Panc1 (cell line): ENCODE data around the gene SUV39H1. TPM values are rescaled to one million over a fixed set of nuclear protein-coding genes. Genes with fewer than 3 reads are reported as not detected.

Experiments
- ATAC-seq: fragments of 200-7000 bp; cut with Tn5 transposase; 2 replicates; pipeline ENCODE4 v1.9.1; 2020; ENCODE audit warnings: mild to moderate bottlenecking, moderate library complexity
- BruUV-seq: library from RNA; stranded (reverse); fragments of 400-500 nt; replicated peaks from 2 replicates; lab custom pipeline; 2021; lab: Mats Ljungman, UMichigan
- CTCF ChIA-PET: fragments of 300-600 bp; sonication (Branson Sonifier 250); formaldehyde crosslinking; loops from one replicate; lab custom pipeline; 2022; ENCODE audit warnings: antibody characterized with exemption; lab: Charles Lee
- POLR2A ChIA-PET: fragments of 300-600 bp; sonication (Branson Sonifier 250); formaldehyde crosslinking; loops from one replicate; lab custom pipeline; 2022; ENCODE audit warnings: antibody characterized with exemption; lab: Charles Lee
- DNase-seq: peaks from one replicate; pipeline ENCODE4 v3.0.0-alpha.2; 2010; ENCODE audit warnings: low read depth, low spot score
- H3K27ac ChIP-seq: 2 replicates; pipeline ENCODE4 v1.5.1; 2011; ENCODE audit warnings: mild to moderate bottlenecking, low read length, inconsistent platforms
- H3K27me3 ChIP-seq: fragments of 200-500 bp; sonication (Bioruptor generic); 2 replicates; pipeline ENCODE4 v1.6.0; 2014; ENCODE audit warnings: low read length, inconsistent platforms; ENCODE audit not compliant: control insufficient read depth, insufficient read depth
- H3K36me3 ChIP-seq: fragments of 200-500 bp; sonication (Bioruptor generic); 2 replicates; pipeline ENCODE4 v1.5.1; 2014; ENCODE audit warnings: inconsistent platforms, mild to moderate bottlenecking, low read length, moderate library complexity; ENCODE audit not compliant: control insufficient read depth, insufficient read depth
- H3K4me1 ChIP-seq: 2 replicates; pipeline ENCODE4 v1.5.1; 2011; ENCODE audit warnings: inconsistent platforms, mild to moderate bottlenecking, low read length, moderate library complexity; ENCODE audit not compliant: control insufficient read depth, insufficient read depth
- H3K4me3 ChIP-seq, 2 experiments: 2 replicates each; pipeline ENCODE4 v1.5.1; 2011 to 2012; ENCODE audit warnings: low read depth in 2 of 2, low read length in 2 of 2, mild to moderate bottlenecking in 2 of 2, inconsistent platforms in 1 of 2, moderate library complexity in 1 of 2
- H3K9me3 ChIP-seq: fragments of 200-500 bp; sonication (Bioruptor generic); 2 replicates; pipeline ENCODE4 v1.5.1; 2014; ENCODE audit warnings: low read depth, mild to moderate bottlenecking, inconsistent platforms, low read length, moderate library complexity; ENCODE audit not compliant: control insufficient read depth, insufficient read depth
- POLR2AphosphoS5 ChIP-seq: IDR thresholded peaks from 2 replicates; pipeline ENCODE4 v1.6.1; 2012; ENCODE audit warnings: mild to moderate bottlenecking, low read depth, low read length, moderate library complexity
- SIN3A ChIP-seq: IDR thresholded peaks from 2 replicates; pipeline ENCODE4 v1.6.1; 2012; ENCODE audit warnings: low read depth, mild to moderate bottlenecking, low read length, moderate library complexity, borderline replicate concordance; ENCODE audit not compliant: insufficient read depth
- TCF7L2 ChIP-seq: IDR thresholded peaks from 2 replicates; pipeline ENCODE4 v1.6.1; 2011; ENCODE audit warnings: mild to moderate bottlenecking, low read depth, low read length, inconsistent platforms
- in situ Hi-C: cut with HindIII; loops from 2 replicates; pipeline ENCODE4 v1.10.0; 2016; ENCODE audit warnings: low sequenced_read_pairs, low pct_unique_long_range_greater_than_20kb
- intact Hi-C: fragments of 100-400 bp; cut with micrococcal nuclease; formaldehyde crosslinking; loops from one replicate; pipeline ENCODE4 v1.10.0; 2022; ENCODE audit not compliant: unreplicated experiment
- total RNA-seq: library from RNA; stranded (reverse); gene quantifications from one replicate; pipeline ENCODE4 v1.2.1, GENCODE V29; 2021; ENCODE audit not compliant: unreplicated experiment
- TF ChIP-seq, protein P1 (sequence below), 2 experiments: IDR thresholded peaks; 2 replicates each; pipeline ENCODE4 v1.6.1; 2011 to 2012; ENCODE audit warnings: low read depth in 2 of 2, control low read depth in 1 of 2, low read length in 1 of 2, mild to moderate bottlenecking in 1 of 2, moderate library complexity in 1 of 2; ENCODE audit not compliant: insufficient read depth in 1 of 2
- TF ChIP-seq, protein P2 (sequence below): fragments of 450-650 bp; IDR thresholded peaks from 2 replicates; pipeline ENCODE4 v1.5.1; 2017; ENCODE audit warnings: mild to moderate bottlenecking

SUV39H1 gene
- total RNA-seq, 1 experiment from 2014 or later: 25.6 TPM

DNA sequence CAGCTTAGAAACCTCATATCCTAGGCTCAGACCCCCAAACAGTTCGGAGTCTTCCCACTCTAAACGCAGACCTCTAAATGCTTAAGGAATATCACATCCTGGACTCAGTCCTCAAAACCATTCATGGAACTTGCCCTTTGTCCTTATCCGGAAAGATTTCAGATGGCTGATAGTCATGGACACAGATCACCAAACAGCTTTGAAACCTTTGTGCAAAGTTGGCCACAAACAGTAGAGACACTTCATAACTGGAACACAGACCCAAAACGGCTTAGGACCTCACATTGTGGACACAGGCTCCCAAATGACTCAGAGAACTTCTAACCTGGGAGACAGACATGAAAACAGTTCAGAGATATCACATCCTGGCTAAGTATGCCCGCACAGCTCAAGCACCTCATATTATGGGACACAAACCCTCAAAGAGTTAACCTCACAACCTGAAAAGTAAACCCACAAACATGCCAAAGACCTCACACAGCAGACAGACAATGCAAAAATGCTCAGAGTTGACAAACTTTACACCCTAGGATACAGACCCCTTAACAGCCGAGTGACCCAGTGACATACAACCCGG, 15.5 kb downstream of the SUV39H1 start:
- in situ Hi-C loops: no loop called here
- no peaks in the 10 kb centered on the region for H3K27me3 ChIP-seq
- ChIA-PET POLR2A (no interaction called here), CTCF (no interaction called here)
- H3K9me3 ChIP-seq: no peaks in the 10 kb centered on the region
- H3K27ac ChIP-seq: no peak overlapping the region
- H3K4me1 ChIP-seq: no peaks in the 10 kb centered on the region
- intact Hi-C loops: no loop called here
- no TSS peak for BruUV-seq
- no peak for TF ChIP-seq POLR2AphosphoS5
- no peak for TF ChIP-seq TCF7L2
- TF ChIP-seq, protein P1, sequence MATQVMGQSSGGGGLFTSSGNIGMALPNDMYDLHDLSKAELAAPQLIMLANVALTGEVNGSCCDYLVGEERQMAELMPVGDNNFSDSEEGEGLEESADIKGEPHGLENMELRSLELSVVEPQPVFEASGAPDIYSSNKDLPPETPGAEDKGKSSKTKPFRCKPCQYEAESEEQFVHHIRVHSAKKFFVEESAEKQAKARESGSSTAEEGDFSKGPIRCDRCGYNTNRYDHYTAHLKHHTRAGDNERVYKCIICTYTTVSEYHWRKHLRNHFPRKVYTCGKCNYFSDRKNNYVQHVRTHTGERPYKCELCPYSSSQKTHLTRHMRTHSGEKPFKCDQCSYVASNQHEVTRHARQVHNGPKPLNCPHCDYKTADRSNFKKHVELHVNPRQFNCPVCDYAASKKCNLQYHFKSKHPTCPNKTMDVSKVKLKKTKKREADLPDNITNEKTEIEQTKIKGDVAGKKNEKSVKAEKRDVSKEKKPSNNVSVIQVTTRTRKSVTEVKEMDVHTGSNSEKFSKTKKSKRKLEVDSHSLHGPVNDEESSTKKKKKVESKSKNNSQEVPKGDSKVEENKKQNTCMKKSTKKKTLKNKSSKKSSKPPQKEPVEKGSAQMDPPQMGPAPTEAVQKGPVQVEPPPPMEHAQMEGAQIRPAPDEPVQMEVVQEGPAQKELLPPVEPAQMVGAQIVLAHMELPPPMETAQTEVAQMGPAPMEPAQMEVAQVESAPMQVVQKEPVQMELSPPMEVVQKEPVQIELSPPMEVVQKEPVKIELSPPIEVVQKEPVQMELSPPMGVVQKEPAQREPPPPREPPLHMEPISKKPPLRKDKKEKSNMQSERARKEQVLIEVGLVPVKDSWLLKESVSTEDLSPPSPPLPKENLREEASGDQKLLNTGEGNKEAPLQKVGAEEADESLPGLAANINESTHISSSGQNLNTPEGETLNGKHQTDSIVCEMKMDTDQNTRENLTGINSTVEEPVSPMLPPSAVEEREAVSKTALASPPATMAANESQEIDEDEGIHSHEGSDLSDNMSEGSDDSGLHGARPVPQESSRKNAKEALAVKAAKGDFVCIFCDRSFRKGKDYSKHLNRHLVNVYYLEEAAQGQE (IDR thresholded peaks at IDR 0.05; ENCODE audit: insufficient read depth in 1 of 2, low read depth in 2 of 2, low read length in 1 of 2): no peak
- TF ChIP-seq, protein P2, sequence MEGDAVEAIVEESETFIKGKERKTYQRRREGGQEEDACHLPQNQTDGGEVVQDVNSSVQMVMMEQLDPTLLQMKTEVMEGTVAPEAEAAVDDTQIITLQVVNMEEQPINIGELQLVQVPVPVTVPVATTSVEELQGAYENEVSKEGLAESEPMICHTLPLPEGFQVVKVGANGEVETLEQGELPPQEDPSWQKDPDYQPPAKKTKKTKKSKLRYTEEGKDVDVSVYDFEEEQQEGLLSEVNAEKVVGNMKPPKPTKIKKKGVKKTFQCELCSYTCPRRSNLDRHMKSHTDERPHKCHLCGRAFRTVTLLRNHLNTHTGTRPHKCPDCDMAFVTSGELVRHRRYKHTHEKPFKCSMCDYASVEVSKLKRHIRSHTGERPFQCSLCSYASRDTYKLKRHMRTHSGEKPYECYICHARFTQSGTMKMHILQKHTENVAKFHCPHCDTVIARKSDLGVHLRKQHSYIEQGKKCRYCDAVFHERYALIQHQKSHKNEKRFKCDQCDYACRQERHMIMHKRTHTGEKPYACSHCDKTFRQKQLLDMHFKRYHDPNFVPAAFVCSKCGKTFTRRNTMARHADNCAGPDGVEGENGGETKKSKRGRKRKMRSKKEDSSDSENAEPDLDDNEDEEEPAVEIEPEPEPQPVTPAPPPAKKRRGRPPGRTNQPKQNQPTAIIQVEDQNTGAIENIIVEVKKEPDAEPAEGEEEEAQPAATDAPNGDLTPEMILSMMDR: no peak
- TF ChIP-seq SIN3A: no peak
- no peaks in the 10 kb centered on the region for H3K36me3 ChIP-seq
- ATAC-seq (no peak), DNase-seq (no peak)
- no peak overlapping the region for H3K4me3 ChIP-seq

DNA sequence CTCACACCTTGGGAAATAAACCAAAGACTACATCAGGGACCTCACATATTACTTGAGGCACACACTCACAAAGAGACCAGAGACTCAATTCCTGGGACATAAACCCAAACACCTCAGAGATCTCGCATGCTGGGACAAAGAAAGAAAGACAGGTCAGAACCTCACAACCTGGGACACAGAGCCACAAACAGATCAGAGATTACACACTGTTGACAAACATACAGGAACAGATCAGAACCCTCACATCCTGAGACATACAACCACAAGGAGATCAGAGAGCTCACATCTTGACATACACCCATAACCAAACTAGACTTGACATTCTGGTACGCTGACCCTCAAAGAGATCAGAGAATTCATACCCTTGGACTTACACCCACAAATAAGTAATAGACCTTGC, 17.3 kb downstream of the SUV39H1 start:
- H3K9me3 ChIP-seq: no peaks in the 10 kb centered on the region
- intact Hi-C loops: no loop called here
- no peak overlapping the region for H3K4me3 ChIP-seq
- TF ChIP-seq TCF7L2: no peak
- TF ChIP-seq, protein P1 (IDR thresholded peaks at IDR 0.05; ENCODE audit: insufficient read depth in 1 of 2, low read depth in 2 of 2, low read length in 1 of 2): no peak
- no peak for TF ChIP-seq SIN3A
- TF ChIP-seq, protein P2: no peak
- no peak for TF ChIP-seq POLR2AphosphoS5
- in situ Hi-C loops: no loop called here
- H3K4me1 ChIP-seq: no peaks in the 10 kb centered on the region
- H3K27me3 ChIP-seq: no peaks in the 10 kb centered on the region
- BruUV-seq: no TSS peak
- DNase-seq (no peak), ATAC-seq (no peak)
- H3K27ac ChIP-seq: no peak overlapping the region
- no peaks in the 10 kb centered on the region for H3K36me3 ChIP-seq
- ChIA-PET POLR2A (no interaction called here), CTCF (no interaction called here)
